Panc1 (cell line): ENCODE measurements around the gene CNTN5. TPM values are rescaled to one million over a fixed set of nuclear protein-coding genes. Genes with fewer than 3 reads are reported as not detected.

Experiments used
- ATAC-seq: fragments of 200-7000 bp; cut with Tn5 transposase; 2 replicates; pipeline ENCODE4 v1.9.1; 2020; ENCODE audit warnings: mild to moderate bottlenecking, moderate library complexity
- BruUV-seq: library from RNA; stranded (reverse); fragments of 400-500 nt; replicated peaks from 2 replicates; lab custom pipeline; 2021; lab: Mats Ljungman, UMichigan
- CTCF ChIA-PET: fragments of 300-600 bp; sonication (Branson Sonifier 250); formaldehyde crosslinking; loops from one replicate; lab custom pipeline; 2022; ENCODE audit warnings: antibody characterized with exemption; lab: Charles Lee
- POLR2A ChIA-PET: fragments of 300-600 bp; sonication (Branson Sonifier 250); formaldehyde crosslinking; loops from one replicate; lab custom pipeline; 2022; ENCODE audit warnings: antibody characterized with exemption; lab: Charles Lee
- DNase-seq: peaks from one replicate; pipeline ENCODE4 v3.0.0-alpha.2; 2010; ENCODE audit warnings: low read depth, low spot score
- H3K27ac ChIP-seq: 2 replicates; pipeline ENCODE4 v1.5.1; 2011; ENCODE audit warnings: mild to moderate bottlenecking, low read length, inconsistent platforms
- H3K27me3 ChIP-seq: fragments of 200-500 bp; sonication (Bioruptor generic); 2 replicates; pipeline ENCODE4 v1.6.0; 2014; ENCODE audit warnings: low read length, inconsistent platforms; ENCODE audit not compliant: control insufficient read depth, insufficient read depth
- H3K36me3 ChIP-seq: fragments of 200-500 bp; sonication (Bioruptor generic); 2 replicates; pipeline ENCODE4 v1.5.1; 2014; ENCODE audit warnings: inconsistent platforms, mild to moderate bottlenecking, low read length, moderate library complexity; ENCODE audit not compliant: control insufficient read depth, insufficient read depth
- H3K4me1 ChIP-seq: 2 replicates; pipeline ENCODE4 v1.5.1; 2011; ENCODE audit warnings: inconsistent platforms, mild to moderate bottlenecking, low read length, moderate library complexity; ENCODE audit not compliant: control insufficient read depth, insufficient read depth
- H3K4me3 ChIP-seq, 2 experiments: 2 replicates each; pipeline ENCODE4 v1.5.1; 2011 to 2012; ENCODE audit warnings: low read depth in 2 of 2, low read length in 2 of 2, mild to moderate bottlenecking in 2 of 2, inconsistent platforms in 1 of 2, moderate library complexity in 1 of 2
- H3K9me3 ChIP-seq: fragments of 200-500 bp; sonication (Bioruptor generic); 2 replicates; pipeline ENCODE4 v1.5.1; 2014; ENCODE audit warnings: low read depth, mild to moderate bottlenecking, inconsistent platforms, low read length, moderate library complexity; ENCODE audit not compliant: control insufficient read depth, insufficient read depth
- CTCF ChIP-seq: fragments of 450-650 bp; IDR thresholded peaks from 2 replicates; pipeline ENCODE4 v1.5.1; 2017; ENCODE audit warnings: mild to moderate bottlenecking
- POLR2AphosphoS5 ChIP-seq: IDR thresholded peaks from 2 replicates; pipeline ENCODE4 v1.6.1; 2012; ENCODE audit warnings: mild to moderate bottlenecking, low read depth, low read length, moderate library complexity
- REST ChIP-seq, 2 experiments: IDR thresholded peaks; 2 replicates each; pipeline ENCODE4 v1.6.1; 2011 to 2012; ENCODE audit warnings: low read depth in 2 of 2, control low read depth in 1 of 2, low read length in 1 of 2, mild to moderate bottlenecking in 1 of 2, moderate library complexity in 1 of 2; ENCODE audit not compliant: insufficient read depth in 1 of 2
- SIN3A ChIP-seq: IDR thresholded peaks from 2 replicates; pipeline ENCODE4 v1.6.1; 2012; ENCODE audit warnings: low read depth, mild to moderate bottlenecking, low read length, moderate library complexity, borderline replicate concordance; ENCODE audit not compliant: insufficient read depth
- TCF7L2 ChIP-seq: IDR thresholded peaks from 2 replicates; pipeline ENCODE4 v1.6.1; 2011; ENCODE audit warnings: mild to moderate bottlenecking, low read depth, low read length, inconsistent platforms
- in situ Hi-C: cut with HindIII; loops from 2 replicates; pipeline ENCODE4 v1.10.0; 2016; ENCODE audit warnings: low sequenced_read_pairs, low pct_unique_long_range_greater_than_20kb
- intact Hi-C: fragments of 100-400 bp; cut with micrococcal nuclease; formaldehyde crosslinking; loops from one replicate; pipeline ENCODE4 v1.10.0; 2022; ENCODE audit not compliant: unreplicated experiment
- total RNA-seq: library from RNA; stranded (reverse); gene quantifications from one replicate; pipeline ENCODE4 v1.2.1, GENCODE V29; 2021; ENCODE audit not compliant: unreplicated experiment

The CNTN5 gene
- total RNA-seq, 1 experiment from 2014 or later = not detected

- Histone ChIP-seq H3K9me3 (no peaks in the 10 kb centered on the region), H3K4me3 (no peak overlapping the region), H3K27ac (no peak overlapping the region), H3K4me1 (no peaks in the 10 kb centered on the region), H3K27me3 (no peaks in the 10 kb centered on the region), H3K36me3 (no peaks in the 10 kb centered on the region)
- DNase-seq = no peak
- no peak for ATAC-seq
- intact Hi-C loops (no loop called here), in situ Hi-C loops (no loop called here)
- ChIA-PET CTCF (no interaction called here), POLR2A (no interaction called here)
- TF ChIP-seq SIN3A = no peak
- no peak for TF ChIP-seq TCF7L2
- TF ChIP-seq CTCF = no peak
- no peak for TF ChIP-seq REST (IDR thresholded peaks at IDR 0.05; ENCODE audit: insufficient read depth in 1 of 2, low read depth in 2 of 2, low read length in 1 of 2)
- TF ChIP-seq POLR2AphosphoS5 = no peak
- no TSS peak for BruUV-seq
Measured at GRCh38 chr11:99567334-99567956, 546.7 kb downstream of the CNTN5 start.

- H3K9me3 ChIP-seq = no peaks in the 10 kb centered on the region
- CTCF ChIA-PET = no interaction called here
- no peak for DNase-seq
- no peaks in the 10 kb centered on the region for H3K4me1 ChIP-seq
- H3K27ac ChIP-seq = no peak overlapping the region
- BruUV-seq = no TSS peak
- POLR2A ChIA-PET = no interaction called here
- no peak for ATAC-seq
- no peaks in the 10 kb centered on the region for H3K27me3 ChIP-seq
- no peaks in the 10 kb centered on the region for H3K36me3 ChIP-seq
- in situ Hi-C loops = no loop called here
- no peak overlapping the region for H3K4me3 ChIP-seq
- intact Hi-C loops = no loop called here
- no peak for TF ChIP-seq REST (IDR thresholded peaks at IDR 0.05; ENCODE audit: insufficient read depth in 1 of 2, low read depth in 2 of 2, low read length in 1 of 2)
- TF ChIP-seq CTCF = no peak
- TF ChIP-seq TCF7L2 = no peak
- no peak for TF ChIP-seq SIN3A
- TF ChIP-seq POLR2AphosphoS5 = no peak
Measured at GRCh38 chr11:99568808-99569207, 548.1 kb downstream of the CNTN5 start.
